ENCODE results near the gene PODN.

GRCh38 chr1:53122201-53122885 lies 60.3 kb downstream of the PODN start:
- TF ChIP-seq POLR2A (IDR thresholded peaks at IDR 0.05) (no peak), CTCF (IDR thresholded peaks at IDR 0.05) (no peak)
